Head of caudate nucleus (tissue), 42 donors: ENCODE results near the gene TNFRSF14.

ENCODE experiments used
- DNase-seq, 42 donors: peaks; one replicate each; pipeline versions ENCODE4 v3.0.0 to v3.0.0-alpha.2; 2020 to 2021; ENCODE audit warnings: mixed read lengths in 7 of 42
- intact Hi-C: fragments of 100-400 bp; cut with DNase I; formaldehyde crosslinking; loops from one replicate; pipeline ENCODE4 v1.15.0; 2022

The TNFRSF14 gene

DNA sequence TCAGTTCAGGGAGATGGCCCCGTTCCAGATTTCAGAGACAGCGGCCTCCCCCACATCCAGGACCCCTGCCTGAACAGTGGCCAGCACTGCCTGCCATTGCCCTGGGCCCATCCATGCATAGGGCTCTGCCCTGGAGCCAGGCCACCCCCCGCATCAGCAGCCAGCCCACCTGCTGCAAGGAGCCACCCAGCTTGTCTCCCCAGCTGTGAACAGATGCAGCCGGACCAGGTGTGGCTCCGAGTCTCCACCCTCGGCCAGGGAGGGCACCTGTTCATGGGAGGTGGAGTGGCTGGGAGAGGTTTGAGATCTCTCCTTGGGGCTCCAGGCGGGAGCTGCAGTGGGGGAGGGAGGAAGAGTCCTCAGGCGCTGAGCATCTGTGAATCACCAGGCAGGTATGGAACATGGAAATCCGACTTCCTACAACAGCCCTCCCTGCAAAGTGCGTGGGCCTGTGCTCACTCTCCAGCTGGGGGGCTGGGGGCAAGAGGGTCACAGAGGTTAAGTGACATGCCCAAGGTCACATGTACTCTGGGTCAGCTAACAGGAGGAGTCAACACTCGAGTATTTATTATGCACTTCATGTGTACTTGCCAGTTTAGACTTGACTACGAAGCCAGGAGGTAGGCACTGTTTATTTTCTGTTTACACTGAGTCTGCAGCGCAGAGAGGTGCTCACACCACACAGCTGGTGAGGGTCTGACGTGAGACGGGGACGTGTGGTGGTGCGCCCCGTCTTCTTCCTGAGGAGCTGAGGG, 21.3 kb upstream of the TNFRSF14 start:
- intact Hi-C loops, result no loop called here
- DNase-seq, result peak in 23 of 42 donors; percentile 32 to 82 (median 62)

DNA sequence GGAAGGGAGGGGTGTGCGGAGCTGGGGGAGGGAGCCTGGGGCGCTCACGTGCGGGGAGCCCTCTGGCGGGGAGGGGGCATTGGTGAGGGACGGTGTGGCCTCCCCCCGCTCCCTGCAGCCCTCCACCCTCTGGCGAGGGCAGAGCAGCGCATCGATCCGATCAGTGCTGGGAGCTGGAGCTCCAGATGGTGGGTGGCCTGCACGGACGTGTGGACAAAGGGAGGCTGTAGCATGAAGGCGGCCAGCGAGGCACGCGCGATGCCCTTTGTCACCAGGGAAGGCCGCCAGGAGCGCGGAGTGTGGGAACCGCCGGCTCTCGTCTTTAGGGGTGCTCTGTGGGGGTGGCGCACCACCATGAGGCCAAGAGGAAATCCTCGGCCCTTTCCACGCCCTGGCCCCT, 20.7 kb upstream of the TNFRSF14 start:
- intact Hi-C loops, result no loop called here
- DNase-seq, result no peak

DNA sequence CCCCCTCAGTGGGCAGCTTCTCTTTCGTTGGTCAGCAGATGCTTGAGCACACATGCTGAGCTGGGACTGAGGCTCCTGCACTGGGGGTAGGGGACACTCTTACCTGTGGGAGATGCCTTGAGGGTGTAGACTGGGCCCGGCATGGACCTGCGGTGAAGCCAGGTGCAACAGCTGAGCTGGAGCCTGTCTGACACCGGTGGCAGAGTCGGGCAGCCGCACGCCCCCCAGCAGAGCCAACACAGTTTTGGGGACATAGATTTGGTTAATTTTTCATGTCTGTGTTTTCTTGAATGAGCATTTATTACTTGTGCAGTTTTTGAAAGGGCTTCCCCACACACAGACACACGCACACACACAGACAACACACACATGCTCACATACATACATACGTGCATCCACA, 20.2 kb upstream of the TNFRSF14 start:
- intact Hi-C loops, result no loop called here
- no peak for DNase-seq

GRCh38 chr1:2537784-2538115, 18.4 kb upstream of the TNFRSF14 start:
- DNase-seq, result no peak
- intact Hi-C loops, result no loop called here

- no peak for DNase-seq
- intact Hi-C loops, result no loop called here
Measured at GRCh38 chr1:2538376-2538775, 17.8 kb upstream of the TNFRSF14 start.

- DNase-seq, result no peak
- intact Hi-C loops, result no loop called here
Measured at GRCh38 chr1:2538872-2539271, 17.3 kb upstream of the TNFRSF14 start.

DNA sequence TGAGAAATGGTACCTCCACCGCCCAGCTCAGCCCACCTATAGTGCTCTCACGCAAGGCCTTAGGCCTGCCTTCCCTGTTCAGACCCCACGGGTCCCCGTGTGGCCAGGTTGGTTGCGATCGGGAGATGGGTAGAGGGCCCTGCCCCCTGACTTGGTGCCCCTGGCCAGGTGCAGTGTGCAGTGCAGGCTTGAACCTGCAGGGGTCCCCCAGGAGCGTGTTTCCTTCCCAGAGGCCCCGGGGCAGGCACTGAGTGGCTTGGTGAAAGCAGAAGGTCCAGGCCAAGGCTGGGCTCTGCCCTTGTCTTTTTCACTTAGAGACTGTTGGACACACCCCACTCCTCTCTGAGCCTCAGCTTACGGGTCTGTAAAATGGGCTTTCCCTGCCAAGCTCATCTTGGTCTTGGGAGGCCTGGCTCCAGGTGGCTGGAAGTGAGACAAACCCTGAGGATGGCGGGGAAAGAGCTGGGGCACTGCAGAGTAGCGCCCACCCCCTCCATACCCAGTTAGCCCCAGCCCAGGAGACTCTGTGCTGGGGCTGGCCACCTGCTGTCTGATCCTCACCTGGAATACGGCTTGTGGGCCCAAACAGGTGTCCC, 16.8 kb upstream of the TNFRSF14 start:
- DNase-seq, result peak in 1 of 42 donors; percentile 37
- intact Hi-C loops, result no loop called here

DNA sequence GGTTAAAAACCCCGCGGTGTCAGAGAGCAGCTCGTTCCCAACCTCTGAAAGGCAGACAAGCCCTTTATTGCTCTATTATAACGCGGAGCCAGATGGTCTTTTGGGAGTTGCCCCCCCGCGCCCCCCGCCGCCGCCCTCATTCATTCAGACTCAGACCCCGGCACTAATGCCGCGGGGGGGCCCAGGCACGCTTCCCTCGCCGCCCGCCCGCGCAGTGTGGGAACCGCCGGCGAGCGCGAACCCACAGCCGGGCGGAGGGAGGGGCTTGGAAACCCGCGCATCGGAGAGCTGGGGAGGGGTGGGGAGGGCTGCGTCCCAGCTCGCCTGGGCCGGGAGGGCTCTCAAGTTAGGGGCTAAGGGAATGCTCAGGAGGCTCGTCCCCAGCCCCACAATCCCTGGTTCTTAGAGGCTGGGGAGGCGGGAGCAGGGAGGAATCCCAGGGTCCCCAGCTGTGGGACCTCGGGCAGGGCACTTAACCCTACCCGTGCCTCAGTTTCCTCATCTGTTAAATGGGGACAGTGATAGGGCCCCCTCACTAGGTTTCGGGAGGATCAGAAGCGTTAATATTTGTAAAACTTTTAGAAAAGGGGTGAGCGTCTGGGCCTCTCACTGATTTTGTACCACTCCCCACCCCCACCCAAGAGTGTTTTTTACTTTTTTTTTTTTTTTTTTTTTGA, 15.2 kb upstream of the TNFRSF14 start:
- intact Hi-C loops, result no loop called here
- DNase-seq, result peak in 4 of 42 donors; percentile 11 to 50 (median 32)

- intact Hi-C loops, result no loop called here
- DNase-seq, result no peak
Measured at GRCh38 chr1:2541619-2542245, 14.4 kb upstream of the TNFRSF14 start.

DNA sequence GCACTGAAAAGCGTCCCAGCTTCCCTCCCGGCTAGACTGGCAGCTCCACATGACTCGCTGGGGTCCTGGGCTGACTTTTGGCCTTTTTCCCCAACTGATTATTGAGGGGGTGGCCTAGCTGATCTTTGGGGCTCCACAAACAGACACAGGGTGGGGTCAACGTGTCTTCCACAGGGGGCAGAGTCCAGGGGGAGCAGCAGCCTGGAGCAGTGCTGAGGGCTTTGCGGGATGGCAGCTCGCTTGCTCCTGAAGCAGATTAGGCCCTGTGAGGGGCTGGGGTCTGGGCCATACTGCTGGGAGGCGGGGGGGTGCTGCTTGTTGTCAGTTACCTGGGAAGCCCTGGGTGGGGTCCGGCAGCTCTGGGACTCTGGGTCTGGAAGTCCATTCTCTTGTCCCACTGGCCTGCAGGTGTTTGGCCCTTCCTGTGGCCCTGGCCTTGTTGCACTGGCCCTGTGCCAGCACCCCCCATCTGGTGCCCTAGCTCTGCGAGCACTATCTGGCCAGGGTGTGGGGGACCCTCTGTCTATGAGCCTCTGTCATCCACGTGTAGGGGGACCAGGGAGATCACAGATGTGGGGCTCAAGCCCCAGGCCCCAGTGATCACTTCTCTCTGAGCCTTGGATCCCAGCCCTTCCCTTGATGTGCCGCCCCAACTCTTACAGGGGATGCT, 13.8 kb upstream of the TNFRSF14 start:
- DNase-seq, result peak in 1 of 42 donors; percentile 37
- intact Hi-C loops, result no loop called here

- intact Hi-C loops, result no loop called here
- peak in 34 of 42 donors; percentile 49 to 83 (median 70) for DNase-seq
Measured at GRCh38 chr1:2543543-2544092, 12.6 kb upstream of the TNFRSF14 start.

DNA sequence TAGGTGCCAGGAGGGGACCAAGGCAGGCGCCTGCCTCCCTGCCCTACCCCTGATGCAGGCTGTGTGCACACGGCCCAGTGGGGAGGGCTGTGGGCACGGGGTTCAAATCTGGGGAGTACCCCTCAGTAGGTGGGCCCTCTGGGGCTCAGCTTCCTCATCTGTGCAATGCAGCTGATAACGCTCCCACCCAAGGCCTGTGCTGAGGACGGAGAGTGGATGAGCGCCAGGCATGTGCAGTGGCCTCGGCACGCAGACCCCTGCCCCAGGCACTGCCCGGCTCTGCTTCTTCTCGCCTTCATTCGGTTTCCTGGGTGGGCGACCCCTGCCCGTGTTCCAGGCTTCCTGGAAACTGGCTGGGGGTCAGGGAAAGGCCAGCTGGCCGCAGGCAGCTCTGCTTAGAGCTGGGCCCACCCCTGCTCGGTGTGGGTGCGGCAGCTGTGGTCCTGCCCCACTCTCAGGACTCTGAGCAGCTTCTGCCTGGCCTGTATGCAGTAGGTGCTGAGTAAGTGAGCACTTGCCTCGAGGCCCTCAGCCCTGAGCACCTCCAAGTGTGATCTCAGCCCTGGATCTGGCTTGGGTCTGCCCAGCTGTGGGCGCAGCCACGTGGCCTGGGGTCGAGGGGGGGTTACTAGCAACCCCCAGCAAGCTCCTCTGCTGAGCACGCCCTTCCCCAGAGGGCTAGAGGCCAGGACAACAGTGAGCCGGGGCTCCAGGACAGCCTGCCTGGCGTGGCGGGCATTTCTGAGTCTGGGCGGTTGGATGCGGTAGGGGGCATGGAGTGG, 11.9 kb upstream of the TNFRSF14 start:
- intact Hi-C loops, result no loop called here
- peak in 17 of 42 donors; percentile 22 to 75 (median 48) for DNase-seq

GRCh38 chr1:2544875-2545640, 11.1 kb upstream of the TNFRSF14 start:
- intact Hi-C loops, result no loop called here
- peak in 9 of 42 donors; percentile 30 to 58 (median 50) for DNase-seq

DNA sequence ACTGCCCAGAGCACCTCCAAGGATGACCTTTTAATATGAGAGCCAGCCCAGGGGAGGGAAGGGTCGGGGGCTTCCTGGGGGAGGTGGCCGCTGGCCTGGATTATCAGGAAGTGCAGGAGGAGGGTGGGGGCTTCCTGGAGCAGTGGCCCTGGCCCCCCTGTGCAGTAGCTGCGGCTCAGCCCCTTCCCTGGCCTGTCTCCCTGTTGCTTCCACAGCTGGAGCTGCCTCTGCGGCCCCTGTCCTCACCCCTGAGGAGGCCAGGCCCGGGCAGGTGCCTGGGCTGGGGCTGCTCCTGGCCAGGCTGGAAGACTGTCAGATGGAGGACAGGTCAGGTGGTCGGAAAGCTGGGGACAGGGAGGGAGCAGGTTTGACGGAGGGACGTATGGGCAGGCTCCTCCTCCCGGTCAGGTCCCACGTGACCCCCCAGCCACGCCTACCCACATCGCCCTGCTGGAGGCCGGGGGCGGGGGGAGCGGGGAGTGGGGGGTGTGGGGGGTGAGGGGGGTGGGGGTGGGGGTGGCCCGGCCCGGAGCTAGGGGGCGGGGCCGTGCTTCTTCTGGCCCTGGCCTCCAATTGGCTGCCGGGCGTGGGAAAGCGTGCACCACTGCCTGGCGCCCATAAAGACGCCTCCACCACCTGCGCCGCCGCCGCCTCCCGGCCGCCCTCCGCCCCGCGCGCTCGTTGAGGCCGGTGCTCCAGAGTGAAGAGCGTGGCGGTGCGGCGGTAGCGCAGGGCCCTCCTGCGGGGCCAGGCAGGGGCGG, 10.2 kb upstream of the TNFRSF14 start:
- intact Hi-C loops, result no loop called here
- peak in 40 of 42 donors; percentile 54 to 89 (median 79) for DNase-seq

DNA sequence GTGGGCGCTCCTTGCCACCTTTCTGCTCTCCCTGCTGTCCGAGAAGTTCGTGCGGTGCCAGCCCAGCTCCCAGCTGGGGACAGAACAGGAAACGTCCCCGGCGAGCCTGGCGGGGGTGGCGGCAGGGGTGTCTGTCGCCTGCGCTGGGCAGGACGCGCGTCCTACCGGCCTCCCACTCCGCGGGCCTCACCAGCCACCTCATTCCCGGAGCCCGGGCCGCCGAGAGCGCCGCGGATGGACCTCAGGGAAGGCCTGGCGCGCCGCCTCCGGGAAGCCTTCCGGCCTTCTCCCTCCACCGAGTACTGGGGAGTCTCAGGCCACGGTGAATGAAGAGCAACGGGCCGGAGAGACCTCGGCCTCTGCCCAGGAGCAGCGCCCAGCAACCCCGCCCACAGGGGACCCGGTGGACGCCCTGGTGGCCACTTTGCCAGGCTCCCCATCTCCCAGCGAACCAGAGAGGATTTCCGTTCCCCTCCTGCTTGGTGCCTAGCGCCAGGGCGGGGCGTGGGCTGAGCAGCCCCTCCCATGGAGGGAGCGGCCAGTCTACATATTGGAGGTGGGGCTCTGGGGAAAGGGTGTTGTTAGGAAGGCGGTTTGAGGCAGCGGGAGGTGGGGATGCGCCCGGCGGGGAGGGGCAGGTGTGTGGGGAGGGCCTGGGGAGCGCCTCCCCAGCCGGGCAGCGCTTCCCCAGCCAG, 9.5 kb upstream of the TNFRSF14 start:
- DNase-seq, result peak in 23 of 42 donors; percentile 40 to 70 (median 52)
- intact Hi-C loops, result no loop called here
